ENCODE data around the gene TSPEAR.

DNA sequence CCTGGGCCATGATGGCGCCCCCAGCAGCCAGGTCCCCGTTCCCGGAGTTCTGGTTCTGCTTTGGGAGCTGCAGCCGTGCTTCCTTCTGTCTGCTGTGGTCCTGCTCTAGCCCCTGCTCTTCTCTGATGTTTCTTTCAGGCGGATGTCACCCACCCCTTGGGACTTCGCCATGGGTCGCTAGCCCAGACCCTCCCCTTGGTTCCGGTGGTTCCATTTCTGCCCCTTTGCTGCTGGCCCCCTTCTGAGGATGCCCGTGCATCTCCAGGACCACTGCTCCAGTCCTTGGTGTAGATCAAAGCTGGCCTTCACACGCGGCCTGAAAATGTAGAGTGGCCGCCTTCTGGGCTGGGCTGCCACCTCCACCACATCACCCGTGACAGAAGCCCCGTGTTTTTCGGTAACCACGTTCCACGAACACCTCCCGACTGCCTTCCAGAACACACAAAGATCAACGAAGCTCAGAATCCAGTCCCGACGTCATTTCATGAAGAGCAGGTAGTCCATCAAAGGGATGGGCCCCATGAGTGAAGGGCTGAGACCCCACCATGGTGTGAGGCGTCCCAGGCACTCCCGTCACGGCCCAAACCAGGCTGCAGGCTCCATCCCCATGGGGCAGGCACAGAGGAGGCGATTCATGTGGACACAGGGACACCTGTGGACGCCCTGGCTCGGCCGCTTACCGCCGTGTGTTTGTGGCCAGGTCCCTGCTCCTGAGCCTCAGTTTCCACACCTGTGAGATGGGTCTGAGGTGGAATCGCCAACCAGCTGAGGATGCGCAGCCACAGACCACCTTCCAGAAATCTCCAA is 195.8 kb downstream of the TSPEAR start:
- TF ChIP-seq POLR2A (IDR thresholded peaks at IDR 0.05) (no peak), POLR2AphosphoS5 (IDR thresholded peaks at IDR 0.05) (no peak)
- TF ChIP-seq, protein P1, sequence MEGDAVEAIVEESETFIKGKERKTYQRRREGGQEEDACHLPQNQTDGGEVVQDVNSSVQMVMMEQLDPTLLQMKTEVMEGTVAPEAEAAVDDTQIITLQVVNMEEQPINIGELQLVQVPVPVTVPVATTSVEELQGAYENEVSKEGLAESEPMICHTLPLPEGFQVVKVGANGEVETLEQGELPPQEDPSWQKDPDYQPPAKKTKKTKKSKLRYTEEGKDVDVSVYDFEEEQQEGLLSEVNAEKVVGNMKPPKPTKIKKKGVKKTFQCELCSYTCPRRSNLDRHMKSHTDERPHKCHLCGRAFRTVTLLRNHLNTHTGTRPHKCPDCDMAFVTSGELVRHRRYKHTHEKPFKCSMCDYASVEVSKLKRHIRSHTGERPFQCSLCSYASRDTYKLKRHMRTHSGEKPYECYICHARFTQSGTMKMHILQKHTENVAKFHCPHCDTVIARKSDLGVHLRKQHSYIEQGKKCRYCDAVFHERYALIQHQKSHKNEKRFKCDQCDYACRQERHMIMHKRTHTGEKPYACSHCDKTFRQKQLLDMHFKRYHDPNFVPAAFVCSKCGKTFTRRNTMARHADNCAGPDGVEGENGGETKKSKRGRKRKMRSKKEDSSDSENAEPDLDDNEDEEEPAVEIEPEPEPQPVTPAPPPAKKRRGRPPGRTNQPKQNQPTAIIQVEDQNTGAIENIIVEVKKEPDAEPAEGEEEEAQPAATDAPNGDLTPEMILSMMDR (IDR thresholded peaks at IDR 0.05 in 8 of 11, conservative IDR thresholded peaks at IDR 0.05 in 3 of 11): no peak

Measured in spleen (tissue), 7 donors.